CD14-positive monocyte (primary cell): ENCODE data around the gene CEP112. TPM values are rescaled to one million over a fixed set of nuclear protein-coding genes. Genes with fewer than 3 reads are reported as not detected.

Experiments
- DNase-seq, 3 donors: peaks; one replicate each; pipeline ENCODE4 v3.0.0-alpha.2; 2011 to 2022
- H2AFZ ChIP-seq: 2 replicates; pipeline ENCODE4 v1.6.0; 2012; ENCODE audit warnings: mild to moderate bottlenecking, low read depth, low read length, inconsistent platforms; ENCODE audit not compliant: insufficient read depth, poor library complexity, severe bottlenecking
- H3K27ac ChIP-seq, 2 donors: 1 replicate in 1 of 2; 2 replicates in 1 of 2; pipeline ENCODE4 v1.5.1; 2012 to 2013; ENCODE audit warnings: low read length in 2 of 2, control low read depth in 1 of 2, inconsistent platforms in 1 of 2, low read depth in 1 of 2, mild to moderate bottlenecking in 1 of 2
- H3K27me3 ChIP-seq, 2 donors: one replicate each; pipeline versions ENCODE4 v1.6.0 to v1.6.1; 2011 to 2013; ENCODE audit warnings: low read length in 2 of 2; ENCODE audit not compliant: control insufficient read depth in 2 of 2, insufficient read depth in 2 of 2
- H3K36me3 ChIP-seq, 2 donors: replicated peaks in 1 of 2; 1 replicate in 1 of 2; 2 replicates in 1 of 2; pipeline versions ENCODE4 v1.5.1 to v1.6.1; 2012 to 2013; ENCODE audit warnings: low read length in 2 of 2, control low read depth in 1 of 2, inconsistent platforms in 1 of 2, mild to moderate bottlenecking in 1 of 2; ENCODE audit not compliant: insufficient read depth in 2 of 2, control insufficient read depth in 1 of 2
- H3K4me1 ChIP-seq, 2 donors: 1 replicate in 1 of 2; 2 replicates in 1 of 2; pipeline versions ENCODE4 v1.5.1 to v1.6.1; 2012 to 2013; ENCODE audit warnings: low read length in 2 of 2, control low read depth in 1 of 2, inconsistent platforms in 1 of 2, mild to moderate bottlenecking in 1 of 2, moderate library complexity in 1 of 2; ENCODE audit not compliant: insufficient read depth in 2 of 2, control insufficient read depth in 1 of 2
- H3K4me2 ChIP-seq: replicated peaks from 2 replicates; pipeline ENCODE3; 2012; ENCODE audit warnings: low read length, moderate library complexity, mild to moderate bottlenecking; ENCODE audit not compliant: poor library complexity, severe bottlenecking; ENCODE audit errors: extremely low read depth
- H3K4me3 ChIP-seq, 3 experiments: fragments of 200-600 bp in 1 of 3; sonication (generic) in 1 of 3; replicated peaks in 1 of 3; 1 replicate in 2 of 3; 2 replicates in 1 of 3; pipeline ENCODE4 v1.5.1; 2011 to 2013; ENCODE audit warnings: low read length in 3 of 3, mild to moderate bottlenecking in 3 of 3, control low read depth in 2 of 3, low read depth in 2 of 3, inconsistent platforms in 1 of 3, moderate library complexity in 1 of 3
- H3K79me2 ChIP-seq: 2 replicates; pipeline ENCODE4 v1.6.0; 2012; ENCODE audit warnings: mild to moderate bottlenecking, control low read depth, inconsistent platforms, low read length, moderate library complexity; ENCODE audit not compliant: insufficient read depth
- H3K9ac ChIP-seq: 2 replicates; pipeline ENCODE4 v1.6.0; 2017; ENCODE audit warnings: low read length, mild to moderate bottlenecking; ENCODE audit not compliant: insufficient read depth, poor library complexity, severe bottlenecking
- H3K9me3 ChIP-seq, 2 donors: replicated peaks in 1 of 2; 1 replicate in 1 of 2; 2 replicates in 1 of 2; pipeline versions ENCODE4 v1.5.1 to v1.6.1; 2012 to 2013; ENCODE audit warnings: low read length in 2 of 2, control low read depth in 1 of 2; ENCODE audit not compliant: control insufficient read depth in 1 of 2, insufficient read depth in 1 of 2
- H4K20me1 ChIP-seq: 2 replicates; pipeline ENCODE4 v1.6.0; 2012; ENCODE audit warnings: mild to moderate bottlenecking, low read length, control low read depth, moderate library complexity; ENCODE audit not compliant: insufficient read depth
- H3K27ac Mint-ChIP-seq, 7 donors: one replicate each; pipeline ENCODE4 v1.8.0; 2020; ENCODE audit warnings: mild to moderate bottlenecking in 7 of 7, mixed read lengths in 7 of 7, moderate library complexity in 6 of 7, inconsistent platforms in 2 of 7
- H3K27me3 Mint-ChIP-seq, 3 donors: one replicate each; pipeline ENCODE4 v1.8.0; 2021 to 2022; ENCODE audit warnings: low read depth in 3 of 3, mild to moderate bottlenecking in 3 of 3, mixed read lengths in 3 of 3, moderate library complexity in 3 of 3, inconsistent platforms in 1 of 3
- H3K36me3 Mint-ChIP-seq, 2 donors: one replicate each; pipeline ENCODE4 v1.8.0; 2020; ENCODE audit warnings: mixed read lengths in 2 of 2, inconsistent platforms in 1 of 2, mild to moderate bottlenecking in 1 of 2
- H3K4me1 Mint-ChIP-seq: one replicate; pipeline ENCODE4 v1.8.0; 2020; ENCODE audit warnings: mild to moderate bottlenecking, mixed read lengths
- H3K4me3 Mint-ChIP-seq, 2 donors: one replicate each; pipeline ENCODE4 v1.8.0; 2020; ENCODE audit warnings: mild to moderate bottlenecking in 2 of 2, mixed read lengths in 2 of 2, moderate library complexity in 1 of 2
- H3K9me3 Mint-ChIP-seq, 7 donors: one replicate each; pipeline ENCODE4 v1.8.0; 2020 to 2022; ENCODE audit warnings: mixed read lengths in 7 of 7, mild to moderate bottlenecking in 6 of 7, moderate library complexity in 6 of 7, inconsistent platforms in 2 of 7
- WGBS: methylation state at CpG from one replicate; pipeline ENCODE4 v1.1.5; 2013; ENCODE audit warnings: missing lambda C conversion rate; ENCODE audit not compliant: insufficient coverage; 5-methylcytosine and 5-hydroxymethylcytosine counted together
- intact Hi-C, 2 donors: fragments of 100-400 bp; cut with micrococcal nuclease; formaldehyde crosslinking; loops; one replicate each; pipeline versions ENCODE4 v1.15.0 to v1.15.1; 2023
- polyA plus RNA-seq, 3 donors: library from polyadenylated mRNA; depleted of rRNA in 1 of 3; unstranded in 2 of 3; stranded (reverse) in 1 of 3; fragments of 300-500 nt in 2 of 3; fragments of >200 nt in 1 of 3; fragmentation: Illumina TruSeq in 2 of 3; gene quantifications; 1 replicate in 2 of 3; 2 replicates in 1 of 3; pipeline ENCODE4 v1.2.3, GENCODE V29; 2012 to 2021
- TF ChIP-seq, protein P1 (sequence below): fragments of 200-600 bp; IDR thresholded peaks from one replicate; pipeline ENCODE4 v1.8.0; 2022; ENCODE audit warnings: antibody characterized with exemption, mild to moderate bottlenecking

Gene CEP112
- polyA plus RNA-seq, 3 donors: 0.10 TPM; not detected in 2

DNA sequence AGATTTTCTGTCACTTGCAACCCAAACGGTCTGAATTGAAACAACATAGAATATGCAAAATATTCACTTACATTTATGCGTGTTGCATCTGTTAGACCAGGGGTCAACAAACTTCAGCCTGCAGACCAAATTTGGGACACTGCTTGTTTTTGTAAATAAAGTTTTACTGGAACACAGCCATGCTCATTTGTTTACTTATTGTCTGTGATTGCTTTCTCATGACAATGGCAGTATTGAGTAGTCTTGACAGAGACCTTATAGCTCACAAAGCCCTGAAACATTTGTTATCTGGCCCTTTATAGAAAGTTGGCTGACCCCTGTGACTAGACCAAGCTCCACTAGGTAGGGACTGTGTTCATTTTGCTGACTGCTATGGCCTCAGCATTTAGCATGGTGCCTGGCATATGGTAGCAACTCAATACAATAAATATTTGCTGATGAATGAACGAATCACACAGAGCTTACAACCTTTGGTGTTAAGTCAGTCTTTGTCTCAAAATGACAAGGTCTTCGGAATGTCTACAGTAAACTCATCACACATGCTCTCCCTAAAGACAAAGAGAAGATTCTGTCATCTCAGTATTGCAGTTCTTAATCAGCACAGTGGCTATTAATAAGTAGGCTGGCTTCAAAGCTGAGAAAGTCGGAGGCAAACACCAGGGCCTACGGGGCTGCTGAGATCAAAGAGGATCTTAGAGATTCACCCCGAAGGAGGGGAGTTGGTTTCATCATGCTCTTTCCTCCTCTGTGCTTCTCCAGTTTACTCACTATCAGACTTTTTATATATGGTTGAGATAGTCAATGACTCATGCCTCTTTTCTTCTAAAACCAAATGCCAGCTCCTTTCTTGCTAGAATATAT is 535.3 kb downstream of the CEP112 start:
- Mint-ChIP-seq H3K27ac (no peak overlapping the region), H3K4me3 (no peak overlapping the region), H3K4me1 (no peaks in the 10 kb centered on the region), H3K36me3 (no peaks in the 10 kb centered on the region), H3K9me3 (peaks cover under 1 to 22% (median 10%) of the 10 kb centered on the region in 7 donors), H3K27me3 (peaks cover 0 to 1% (median 0%) of the 10 kb centered on the region in 3 donors)
- WGBS: 100% methylated on average over 1 of the region's 7 CpGs
- Histone ChIP-seq H3K27ac (no peak overlapping the region), H3K36me3 (no peaks in the 10 kb centered on the region), H3K4me3 (no peak overlapping the region), H3K9me3 (peaks cover 0 to 5% of the 10 kb centered on the region in 2 donors), H3K4me1 (no peaks in the 10 kb centered on the region), H2AFZ (no peak overlapping the region), H3K79me2 (no peaks in the 10 kb centered on the region), H3K4me2 (no peak overlapping the region), H3K9ac (no peak overlapping the region), H3K27me3 (no peaks in the 10 kb centered on the region), H4K20me1 (no peaks in the 10 kb centered on the region)
- intact Hi-C loops: no loop called here
- TF ChIP-seq, protein P1, sequence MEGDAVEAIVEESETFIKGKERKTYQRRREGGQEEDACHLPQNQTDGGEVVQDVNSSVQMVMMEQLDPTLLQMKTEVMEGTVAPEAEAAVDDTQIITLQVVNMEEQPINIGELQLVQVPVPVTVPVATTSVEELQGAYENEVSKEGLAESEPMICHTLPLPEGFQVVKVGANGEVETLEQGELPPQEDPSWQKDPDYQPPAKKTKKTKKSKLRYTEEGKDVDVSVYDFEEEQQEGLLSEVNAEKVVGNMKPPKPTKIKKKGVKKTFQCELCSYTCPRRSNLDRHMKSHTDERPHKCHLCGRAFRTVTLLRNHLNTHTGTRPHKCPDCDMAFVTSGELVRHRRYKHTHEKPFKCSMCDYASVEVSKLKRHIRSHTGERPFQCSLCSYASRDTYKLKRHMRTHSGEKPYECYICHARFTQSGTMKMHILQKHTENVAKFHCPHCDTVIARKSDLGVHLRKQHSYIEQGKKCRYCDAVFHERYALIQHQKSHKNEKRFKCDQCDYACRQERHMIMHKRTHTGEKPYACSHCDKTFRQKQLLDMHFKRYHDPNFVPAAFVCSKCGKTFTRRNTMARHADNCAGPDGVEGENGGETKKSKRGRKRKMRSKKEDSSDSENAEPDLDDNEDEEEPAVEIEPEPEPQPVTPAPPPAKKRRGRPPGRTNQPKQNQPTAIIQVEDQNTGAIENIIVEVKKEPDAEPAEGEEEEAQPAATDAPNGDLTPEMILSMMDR: no peak
- no peak for DNase-seq

DNA sequence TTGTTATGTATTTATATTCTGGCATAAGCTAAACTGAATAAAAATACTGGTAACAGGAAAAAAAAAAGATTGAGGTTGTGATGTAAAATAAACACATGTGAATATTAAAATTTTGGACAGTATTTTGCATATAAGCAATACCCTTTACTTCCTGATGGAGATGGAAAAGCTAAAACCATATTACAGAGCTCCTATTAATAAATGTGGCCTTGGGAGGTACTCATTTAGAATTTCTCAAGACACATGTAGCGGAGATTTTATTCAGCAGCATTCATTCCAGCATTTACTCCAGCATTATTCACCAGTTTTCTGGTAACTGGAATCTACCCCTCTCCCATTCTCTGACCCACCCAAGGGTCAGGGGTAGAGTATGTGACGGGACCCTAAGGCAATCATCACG is 536.2 kb downstream of the CEP112 start:
- no peaks in the 10 kb centered on the region for H3K4me1 Mint-ChIP-seq
- TF ChIP-seq, protein P1: no peak
- Histone ChIP-seq H3K9ac (no peak overlapping the region), H3K27ac (no peak overlapping the region), H3K27me3 (no peaks in the 10 kb centered on the region), H3K9me3 (peaks cover 0 to 5% of the 10 kb centered on the region in 2 donors), H4K20me1 (no peaks in the 10 kb centered on the region), H2AFZ (no peak overlapping the region), H3K36me3 (no peaks in the 10 kb centered on the region), H3K4me2 (no peak overlapping the region), H3K4me3 (no peak overlapping the region), H3K79me2 (no peaks in the 10 kb centered on the region), H3K4me1 (no peaks in the 10 kb centered on the region)
- H3K4me3 Mint-ChIP-seq: no peak overlapping the region
- DNase-seq: no peak
- H3K36me3 Mint-ChIP-seq: no peaks in the 10 kb centered on the region
- 100% methylated on average over 1 of the region's 3 CpGs for WGBS
- peaks cover 0 to 2% (median 1%) of the 10 kb centered on the region in 3 donors for H3K27me3 Mint-ChIP-seq
- H3K9me3 Mint-ChIP-seq: peaks cover 2 to 26% (median 15%) of the 10 kb centered on the region in 7 donors
- intact Hi-C loops: no loop called here
- H3K27ac Mint-ChIP-seq: no peak overlapping the region
